Stimulated activated CD8-positive, alpha-beta memory T cell treated with anti-CD3 and anti-CD28 coated beads, Interleukin-7, amount 100 ng/mL, for 1 hour (primary cell): ENCODE results near the gene CCDC192.
"Not testable (repeated sequence)": the region's sequence is repeated elsewhere in the genome, so short reads cannot be mapped to it uniquely, and the experiment has no call there.

ENCODE experiments used
- DNase-seq, 2 donors: peaks; one replicate each; pipeline ENCODE4 v3.0.0-alpha.2; 2020; ENCODE audit warnings: low read depth in 2 of 2

Gene CCDC192

GRCh38 chr5:127702926-127703561, at the start of gene CCDC192:
Gene CCDC192 (plus strand): TSS chr5:127703391. CDS start chr5:127703446, 55 bp downstream.
- DNase-seq: no peak

- DNase-seq: no peak
Measured at GRCh38 chr5:127656825-127657224, 46.4 kb upstream of the CCDC192 start.

- no peak for DNase-seq
Measured at GRCh38 chr5:127660047-127660733, 43.0 kb upstream of the CCDC192 start.

GRCh38 chr5:127664093-127664492, 39.1 kb upstream of the CCDC192 start:
- no peak for DNase-seq

- DNase-seq: no peak
Measured at GRCh38 chr5:127665641-127666040, 37.5 kb upstream of the CCDC192 start.

GRCh38 chr5:127666043-127666716, 37.0 kb upstream of the CCDC192 start:
- DNase-seq: no peak

- DNase-seq: no peak
Measured at GRCh38 chr5:127667926-127668325, 35.3 kb upstream of the CCDC192 start.

- no peak for DNase-seq
Measured at GRCh38 chr5:127671218-127671617, 32.0 kb upstream of the CCDC192 start.

GRCh38 chr5:127673117-127673800, 29.9 kb upstream of the CCDC192 start:
- no peak for DNase-seq

- not testable (repeated sequence) for DNase-seq
Measured at GRCh38 chr5:127676951-127677350, 26.2 kb upstream of the CCDC192 start.

- DNase-seq: not testable (repeated sequence)
Measured at GRCh38 chr5:127679691-127680330, 23.4 kb upstream of the CCDC192 start.

GRCh38 chr5:127680595-127680994, 22.6 kb upstream of the CCDC192 start:
- no peak for DNase-seq

GRCh38 chr5:127683008-127683407, 20.2 kb upstream of the CCDC192 start:
- no peak for DNase-seq

- DNase-seq: no peak
Measured at GRCh38 chr5:127684726-127685467, 18.3 kb upstream of the CCDC192 start.

GRCh38 chr5:127685662-127686061, 17.5 kb upstream of the CCDC192 start:
- DNase-seq: no peak

GRCh38 chr5:127686424-127686823, 16.8 kb upstream of the CCDC192 start:
- no peak for DNase-seq

GRCh38 chr5:127694518-127695171, 8.5 kb upstream of the CCDC192 start:
- no peak for DNase-seq

GRCh38 chr5:127695346-127695745, 7.8 kb upstream of the CCDC192 start:
- DNase-seq: no peak

- no peak for DNase-seq
Measured at GRCh38 chr5:127696683-127697082, 6.5 kb upstream of the CCDC192 start.

GRCh38 chr5:127697894-127698600, 5.1 kb upstream of the CCDC192 start:
- no peak for DNase-seq
